ENCODE results near the gene IFT81.
"Not testable (repeated sequence)": the region's sequence is repeated elsewhere in the genome, so short reads cannot be mapped to it uniquely, and the experiment has no call there.

Gene IFT81

DNA sequence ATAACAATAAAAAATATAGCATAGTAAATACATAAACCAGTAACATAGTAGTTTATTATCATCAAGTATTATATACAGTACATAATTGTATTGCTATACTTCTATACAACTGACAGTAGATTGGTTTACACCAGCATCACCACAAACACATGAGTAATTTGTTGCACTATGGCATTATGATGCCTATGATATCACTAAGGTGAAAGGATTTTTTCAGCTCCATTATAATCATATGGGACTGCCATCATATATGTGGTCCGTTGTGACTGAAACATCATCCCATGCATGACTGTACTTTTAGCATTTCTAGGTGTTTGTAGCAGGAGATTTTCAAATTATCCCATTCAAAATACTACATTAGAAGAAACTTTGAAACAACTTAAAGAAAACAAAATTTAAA, 77.8 kb downstream of the IFT81 start:
- no peak for DNase-seq (ENCODE audit: low spot score)

DNA sequence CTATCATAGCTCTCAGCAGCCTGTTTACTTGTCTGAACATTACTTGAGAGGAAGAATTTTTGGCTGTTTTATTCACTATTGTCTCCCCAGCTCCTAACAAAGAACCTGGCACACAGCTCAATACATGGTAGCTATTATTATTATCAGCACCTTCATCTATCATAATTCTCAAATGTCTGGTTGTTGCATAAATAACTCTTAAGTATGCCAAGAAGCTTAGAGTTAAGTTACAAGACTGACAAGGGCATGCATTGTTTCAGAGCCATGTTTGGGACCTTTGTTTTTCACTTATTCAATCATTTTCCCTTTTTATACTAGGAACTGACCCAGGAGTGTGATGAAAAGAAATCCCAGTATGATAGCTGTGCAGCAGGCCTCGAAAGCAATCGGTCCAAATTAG, 79.4 kb downstream of the IFT81 start:
- peak; percentile 50 for DNase-seq (ENCODE audit: low spot score)

DNA sequence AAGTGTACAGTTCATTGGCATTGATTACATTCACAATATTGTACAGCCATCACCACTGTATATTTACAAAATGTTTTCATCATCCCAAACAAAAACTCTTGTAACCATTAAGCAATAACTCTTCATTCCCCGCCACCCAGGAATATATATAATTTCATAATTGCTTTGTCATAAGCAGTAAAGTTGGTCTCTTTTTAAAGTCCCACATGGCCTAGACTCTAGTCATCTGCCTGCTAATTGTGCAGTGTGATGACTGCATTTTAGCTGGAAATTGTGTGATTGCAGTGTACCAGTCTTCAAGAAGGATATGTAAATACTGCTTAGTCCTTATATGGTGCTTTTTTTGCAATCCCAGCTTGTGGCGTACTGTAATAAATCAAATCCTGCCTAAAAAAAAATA, 81.8 kb downstream of the IFT81 start:
- no peak for DNase-seq (ENCODE audit: low spot score)

DNA sequence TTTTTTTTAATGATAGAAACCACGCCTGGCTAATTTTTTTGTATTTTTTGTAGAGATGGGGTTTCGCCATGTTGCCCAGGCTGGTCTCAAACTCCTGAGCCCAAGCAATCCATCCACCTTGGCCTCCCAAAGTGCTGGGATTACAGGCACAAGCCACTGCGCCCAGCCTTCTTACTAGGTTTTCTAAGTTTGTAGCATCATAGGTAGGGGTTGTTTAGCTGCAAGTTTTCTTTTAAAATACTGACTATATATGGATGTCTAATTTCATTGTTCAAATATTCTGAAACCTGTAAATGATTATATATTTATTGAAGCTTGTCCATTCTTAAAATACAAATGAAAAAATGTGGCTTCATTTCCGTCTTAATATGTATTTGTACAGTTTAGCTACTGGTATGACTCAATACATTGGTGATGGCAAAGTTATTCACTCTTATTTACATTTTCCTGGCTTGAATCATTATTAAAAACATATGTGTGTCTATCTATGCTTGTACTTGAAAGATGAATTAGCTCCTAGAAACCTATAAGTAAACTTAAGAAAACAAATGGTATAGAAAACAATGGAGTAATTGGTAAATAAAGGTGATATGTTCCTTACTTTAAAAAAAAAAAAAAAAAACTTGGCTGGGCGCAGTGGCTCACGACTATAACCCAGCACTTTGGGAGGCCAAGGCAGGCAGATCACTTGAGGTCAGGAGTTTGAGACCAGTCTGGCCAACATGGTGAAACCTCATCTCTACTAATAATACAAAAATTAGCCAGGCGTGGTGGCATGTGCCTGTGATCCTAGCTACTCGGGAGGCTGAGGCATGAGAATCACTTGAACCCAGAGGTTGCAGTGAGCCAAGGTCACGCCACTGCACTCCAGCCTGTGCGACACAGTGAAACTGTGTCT, 87.7 kb downstream of the IFT81 start:
- not testable (repeated sequence) for DNase-seq (ENCODE audit: low spot score)

DNA sequence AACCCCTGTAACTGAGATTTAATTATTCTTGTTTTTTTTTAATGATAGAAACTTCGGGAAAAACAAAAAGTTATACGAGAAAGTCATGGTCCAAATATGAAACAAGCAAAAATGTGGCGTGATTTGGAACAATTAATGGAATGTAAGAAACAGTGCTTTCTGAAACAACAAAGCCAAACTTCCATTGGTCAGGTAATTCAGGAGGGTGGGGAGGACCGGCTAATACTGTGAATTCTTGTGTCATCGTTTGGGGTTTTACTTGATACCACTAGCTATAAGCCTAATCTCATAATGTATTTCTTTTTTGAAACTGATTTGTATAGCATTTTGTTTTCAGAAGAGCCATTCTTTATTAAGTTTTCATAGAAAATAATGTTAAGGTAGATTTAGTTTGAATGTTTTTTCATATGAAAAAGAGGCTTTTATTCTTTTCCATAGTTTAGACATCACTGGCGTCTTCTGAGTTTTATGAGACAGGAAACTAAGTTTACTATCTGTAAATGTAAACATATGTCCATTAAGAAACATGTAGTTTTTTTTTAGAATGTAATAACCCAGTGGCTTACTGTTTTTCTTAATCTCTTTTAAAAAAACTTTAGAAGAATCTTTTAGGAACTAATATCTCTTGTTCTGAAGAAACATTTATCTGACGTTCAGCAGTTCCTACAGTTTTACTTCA, 94.0 kb downstream of the IFT81 start:
- no peak for DNase-seq (ENCODE audit: low spot score)

DNA sequence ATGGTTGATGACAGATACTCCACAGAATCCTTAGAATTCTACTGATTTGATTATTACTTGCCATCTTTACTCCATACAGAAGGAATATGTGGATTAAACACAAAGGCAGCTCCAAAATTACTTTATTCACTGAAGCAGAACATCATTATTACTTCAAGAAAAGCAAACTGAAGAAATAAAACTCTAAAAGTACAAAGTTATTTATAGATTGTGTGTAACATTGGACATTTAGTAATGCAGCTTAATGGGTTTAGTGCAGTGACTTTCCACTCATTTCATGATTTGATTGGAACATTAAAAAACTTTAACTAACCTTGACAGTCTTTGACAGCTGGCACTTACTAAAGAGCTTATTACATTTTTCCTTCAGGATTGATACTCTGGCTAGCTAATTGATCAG, 97.9 kb downstream of the IFT81 start:
- DNase-seq (ENCODE audit: low spot score), result no peak

DNA sequence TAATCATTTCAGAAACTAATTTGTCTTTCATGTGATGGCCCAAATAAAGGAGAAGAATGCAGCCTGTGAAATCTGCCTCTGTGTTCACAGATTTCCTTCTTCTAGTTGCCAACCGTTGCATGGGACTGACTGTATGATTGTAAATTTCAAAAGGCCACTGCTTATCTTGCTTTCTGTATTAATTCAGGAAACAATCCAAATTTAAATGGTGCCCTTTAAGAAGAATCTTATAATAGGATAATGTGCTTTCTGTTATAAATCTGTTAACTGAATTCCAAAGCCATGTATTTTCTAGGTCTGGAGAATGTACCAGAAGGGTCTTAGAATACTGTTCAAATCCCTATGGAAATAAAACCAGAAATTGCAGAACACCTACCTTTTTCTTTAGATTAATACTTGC, 98.3 kb downstream of the IFT81 start:
- no peak for DNase-seq (ENCODE audit: low spot score)

DNA sequence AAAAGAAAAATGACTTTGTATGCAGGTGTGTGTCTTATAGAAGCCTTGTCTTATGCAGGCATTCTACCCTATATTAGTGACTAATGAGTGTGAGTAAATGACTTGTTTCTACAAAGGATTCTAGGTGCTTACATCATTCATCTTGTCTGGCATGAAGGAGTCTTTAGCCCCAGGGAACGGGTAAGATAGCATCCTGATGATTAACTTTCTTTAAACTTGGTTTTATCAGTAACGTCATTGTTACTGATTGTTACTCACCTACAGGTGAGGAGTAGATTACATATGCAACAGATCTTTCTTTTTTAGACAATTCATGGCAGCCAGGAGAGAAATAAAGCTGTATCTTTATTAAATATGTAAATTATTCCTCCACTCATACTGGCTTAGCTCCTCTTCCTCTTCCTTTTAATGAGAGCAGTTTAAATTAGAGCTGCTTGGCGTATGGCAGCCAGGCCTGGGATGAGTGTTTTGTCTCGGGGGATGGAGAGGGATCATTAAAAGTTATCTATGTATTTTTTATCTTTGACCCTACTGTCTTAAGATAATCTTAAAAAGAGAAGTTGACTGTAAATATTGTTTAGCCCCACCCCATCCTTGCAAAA, 99.7 kb downstream of the IFT81 start:
- peak; percentile 36 for DNase-seq (ENCODE audit: low spot score)

DNA sequence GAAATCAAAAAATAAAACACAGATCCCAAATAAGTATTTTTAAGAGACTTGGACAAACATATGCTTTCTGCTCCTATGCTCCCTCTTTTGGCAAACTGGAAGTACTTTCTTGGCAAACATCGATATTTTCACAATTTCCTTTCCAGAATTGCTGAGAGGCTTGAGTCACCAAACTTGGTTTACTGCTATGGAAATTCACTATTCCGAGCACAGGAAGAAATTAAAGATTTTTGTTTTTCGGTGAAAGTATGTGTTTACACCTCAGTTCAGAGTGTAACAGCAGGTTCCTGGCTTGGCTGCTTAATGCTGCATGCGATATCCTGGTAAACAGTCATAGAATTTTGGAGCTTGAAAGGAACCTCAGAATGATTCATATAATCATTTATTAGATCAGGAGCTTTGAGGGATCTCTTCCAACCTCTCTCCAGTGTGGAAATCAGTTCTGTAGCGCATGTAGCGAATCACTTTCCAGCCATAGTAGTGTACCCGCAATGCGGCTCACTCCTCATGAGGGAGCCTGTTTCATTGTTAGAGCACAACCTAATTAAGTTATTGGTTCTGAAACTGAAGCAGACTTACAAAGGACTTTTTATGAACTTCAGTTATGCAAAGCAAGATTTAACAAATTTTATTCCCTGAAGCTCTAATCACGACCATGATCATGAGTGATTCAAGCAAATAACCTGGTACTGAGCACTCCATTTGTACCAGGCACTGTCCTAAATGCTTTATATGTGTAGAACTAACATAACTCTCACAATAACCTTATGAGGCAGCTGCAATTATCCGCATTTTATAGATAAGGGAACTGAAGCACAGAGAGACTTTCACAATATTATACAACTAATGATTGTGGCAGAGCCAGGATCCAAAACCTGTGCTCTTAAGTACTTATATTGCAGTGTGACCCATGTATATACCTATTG, 100.5 kb downstream of the IFT81 start:
- peak; percentile 59 for DNase-seq (ENCODE audit: low spot score)

DNA sequence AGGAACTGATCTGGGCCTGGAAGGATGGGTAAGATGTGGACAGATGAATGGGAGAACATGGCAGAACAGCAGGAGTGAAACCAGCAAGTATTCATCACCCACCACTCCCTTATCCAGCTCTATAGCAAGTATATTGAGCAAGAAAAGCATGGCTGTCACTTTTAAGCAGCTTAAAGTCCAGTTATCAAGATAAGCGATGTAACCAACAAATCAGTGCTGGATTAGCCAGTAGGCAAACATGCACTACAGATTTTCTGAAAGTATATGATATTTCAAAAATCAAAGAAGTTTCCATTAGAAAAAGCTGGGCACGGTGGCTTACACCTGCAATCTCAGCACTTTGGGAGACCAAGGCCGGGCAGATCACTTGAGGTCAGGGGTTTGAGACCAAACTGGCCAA, 103.0 kb downstream of the IFT81 start:
- no peak for DNase-seq (ENCODE audit: low spot score)

DNA sequence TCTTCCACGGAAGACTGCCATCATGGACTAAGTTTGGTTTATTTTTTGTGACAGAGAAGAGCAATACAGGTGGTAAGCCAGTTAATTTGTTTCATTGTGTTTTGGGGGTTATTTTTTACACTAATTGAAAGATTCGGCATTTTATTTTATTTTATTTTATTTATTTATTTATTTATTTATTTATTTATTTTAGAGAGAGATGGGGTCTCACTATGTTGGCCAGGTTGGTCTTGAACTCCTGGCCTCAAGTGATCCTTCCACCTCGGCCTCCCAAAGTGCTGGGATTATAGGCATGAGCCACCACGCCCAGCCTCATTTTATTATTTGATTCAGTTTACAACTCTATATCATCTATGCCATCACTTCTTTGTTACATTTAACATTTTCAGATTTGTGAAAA, 104.2 kb downstream of the IFT81 start:
- not testable (repeated sequence) for DNase-seq (ENCODE audit: low spot score)

DNA sequence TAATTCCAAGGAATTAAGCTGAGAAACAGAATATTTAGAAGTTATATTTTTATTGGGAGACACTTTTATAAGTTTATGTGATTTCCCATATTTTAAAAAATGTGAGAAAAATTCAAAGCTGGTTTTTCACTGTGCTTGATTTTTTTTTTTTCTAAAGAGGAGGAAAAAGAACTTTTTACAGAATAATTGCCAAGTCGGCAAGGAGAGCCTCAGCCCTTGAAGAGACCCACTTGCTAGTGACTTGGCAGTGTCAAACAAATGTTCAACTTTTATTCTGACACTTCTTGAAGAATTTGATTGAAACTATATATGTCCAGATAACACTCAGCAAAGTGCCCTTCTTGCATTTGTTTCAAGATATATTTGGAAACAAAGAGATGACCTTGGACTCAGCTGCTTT, 104.6 kb downstream of the IFT81 start:
- DNase-seq (ENCODE audit: low spot score), result no peak

DNA sequence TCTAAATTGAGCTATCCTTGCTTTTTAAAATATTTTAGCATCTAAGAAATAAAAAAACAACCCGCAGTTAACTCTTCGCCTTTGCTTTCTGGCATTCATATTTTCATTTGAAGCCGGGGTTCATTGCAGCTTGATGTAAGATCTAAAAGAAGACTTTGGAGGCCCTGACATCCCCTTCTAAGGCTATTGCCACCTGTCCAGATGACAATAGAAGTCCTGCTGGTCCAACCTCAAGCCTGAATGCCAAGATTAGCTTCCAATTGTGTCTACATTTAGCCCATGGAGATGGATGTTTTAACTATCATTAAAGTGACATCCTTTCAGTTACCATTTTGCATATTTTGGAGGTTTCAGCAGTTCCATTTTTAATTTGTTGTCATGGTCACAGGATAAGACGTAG, 105.3 kb downstream of the IFT81 start:
- DNase-seq (ENCODE audit: low spot score), result no peak

DNA sequence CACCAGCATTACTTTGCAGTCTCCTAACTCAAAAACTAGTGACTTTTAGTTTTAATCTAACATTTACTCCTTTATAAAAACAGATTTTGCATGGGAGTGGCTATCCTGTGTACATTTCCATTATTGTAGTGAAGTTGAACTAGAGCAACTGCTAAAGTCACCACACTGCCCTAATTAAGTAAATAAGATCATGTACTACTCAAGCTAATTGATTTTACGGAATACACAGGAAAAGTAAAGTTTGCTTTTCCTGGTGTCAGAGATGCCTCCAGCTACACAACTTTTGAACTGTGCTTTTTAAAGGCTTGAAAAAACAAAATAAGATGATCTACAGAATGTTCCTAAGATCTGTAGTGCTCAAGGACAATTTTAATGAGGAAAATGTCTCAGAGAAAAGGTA, 106.5 kb downstream of the IFT81 start:
- no peak for DNase-seq (ENCODE audit: low spot score)

DNA sequence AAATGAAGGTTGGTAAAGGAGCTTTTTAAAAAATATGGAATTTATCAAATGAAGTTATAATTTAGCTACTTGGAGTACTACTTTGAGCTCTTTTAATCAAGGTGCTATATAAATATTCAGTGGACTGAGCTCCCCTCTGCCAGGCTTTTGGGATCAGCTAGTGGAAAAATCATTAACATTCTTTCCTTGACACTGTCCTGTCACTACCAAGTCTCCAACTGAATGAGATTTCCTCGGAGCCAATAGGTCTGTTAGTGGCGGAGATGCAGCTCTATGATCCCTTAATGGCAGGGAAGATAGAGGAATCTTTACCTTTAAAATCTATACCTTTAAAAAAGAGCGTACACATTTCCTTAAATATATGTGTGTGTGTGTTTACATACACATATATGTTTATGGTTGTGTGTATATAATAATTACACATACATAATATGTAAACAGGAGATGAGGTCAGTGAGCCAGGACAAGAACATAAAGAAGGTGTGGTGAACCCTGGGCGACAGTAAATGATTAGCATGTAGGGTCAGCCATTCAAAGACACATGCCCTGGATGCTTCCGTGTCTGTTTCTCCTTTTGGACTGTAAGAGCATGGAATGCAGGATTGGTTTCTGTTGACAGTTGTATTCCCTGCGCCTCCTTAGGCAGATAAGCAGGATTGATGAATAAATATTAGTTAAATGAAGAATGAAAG, 109.2 kb downstream of the IFT81 start:
- DNase-seq (ENCODE audit: low spot score), result no peak

DNA sequence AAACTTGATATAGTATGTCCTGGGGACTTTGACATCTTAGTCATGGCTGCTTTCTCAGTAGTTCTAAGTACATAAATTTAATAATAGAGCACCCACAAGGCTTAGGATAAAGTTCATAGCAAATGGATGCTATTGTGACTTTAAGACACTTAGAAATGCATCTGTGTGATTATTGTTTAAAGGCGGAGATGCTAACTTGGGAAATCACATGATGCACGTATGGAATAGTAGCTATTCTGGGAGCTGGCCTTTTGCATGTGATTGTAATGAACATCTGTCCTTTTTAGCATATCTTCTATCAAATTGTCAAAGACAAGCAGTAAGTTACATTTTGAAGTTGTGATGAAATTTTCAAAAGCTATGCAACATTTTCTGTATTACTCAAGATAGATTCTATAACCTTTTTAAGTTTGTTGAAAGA, 110.2 kb downstream of the IFT81 start:
- peak; percentile 16 for DNase-seq (ENCODE audit: low spot score)

DNA sequence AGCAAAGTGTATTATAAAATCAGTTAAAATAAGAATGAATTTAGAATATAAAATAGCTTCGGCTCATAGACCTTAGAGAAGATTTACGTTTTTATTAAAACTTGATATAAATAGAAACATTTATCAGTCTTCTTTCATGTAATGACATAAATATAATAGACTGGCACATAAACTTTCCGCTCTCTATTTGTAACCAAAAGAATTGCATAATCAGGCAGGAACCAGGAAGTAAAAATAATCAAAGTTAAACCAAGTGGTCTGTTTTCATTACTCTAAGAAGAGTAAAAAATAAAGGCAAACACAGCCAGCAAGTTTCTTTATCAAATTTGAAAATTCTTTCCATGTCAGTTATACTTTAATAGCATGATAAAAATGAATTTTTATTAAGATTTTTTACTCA, 110.6 kb downstream of the IFT81 start:
- DNase-seq (ENCODE audit: low spot score), result no peak

DNA sequence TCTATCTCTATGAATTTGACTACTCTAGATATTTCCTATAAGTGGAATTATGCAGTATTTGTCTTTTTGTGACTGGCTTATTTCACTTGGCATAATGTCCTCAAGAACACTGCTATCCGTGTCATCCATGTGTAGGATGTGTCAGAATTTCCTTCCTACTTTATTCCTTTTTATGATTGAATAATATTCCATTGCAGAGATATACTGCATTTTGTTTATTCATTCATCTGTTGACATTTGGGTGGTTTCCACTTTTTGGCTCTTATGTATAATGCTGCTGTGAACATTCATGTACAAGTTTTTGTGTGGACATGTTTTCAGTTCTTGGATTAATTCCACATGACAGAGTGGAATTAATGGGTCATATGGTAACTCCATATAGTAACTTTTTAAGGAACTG, 111.2 kb downstream of the IFT81 start:
- DNase-seq (ENCODE audit: low spot score), result no peak

DNA sequence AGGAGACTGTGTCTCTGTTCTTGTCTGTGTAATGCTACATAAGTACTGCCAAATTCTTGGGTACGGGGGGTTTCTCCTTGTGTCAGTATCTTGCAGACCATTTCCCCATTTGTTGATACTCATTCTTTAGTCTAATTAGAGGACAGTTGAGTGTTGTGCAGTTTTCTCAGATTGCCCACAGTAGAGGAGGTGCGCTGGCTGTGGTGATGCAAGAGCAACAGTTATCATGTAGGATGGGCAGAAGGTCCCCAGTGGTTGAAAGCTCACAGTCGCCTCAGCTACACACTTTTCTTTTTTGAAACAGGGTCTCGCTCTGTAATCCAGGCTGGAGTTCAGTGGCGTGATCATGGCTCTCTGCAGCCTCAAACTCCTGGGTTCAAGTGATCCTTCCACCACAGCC, 119.1 kb downstream of the IFT81 start:
- DNase-seq (ENCODE audit: low spot score), result no peak

DNA sequence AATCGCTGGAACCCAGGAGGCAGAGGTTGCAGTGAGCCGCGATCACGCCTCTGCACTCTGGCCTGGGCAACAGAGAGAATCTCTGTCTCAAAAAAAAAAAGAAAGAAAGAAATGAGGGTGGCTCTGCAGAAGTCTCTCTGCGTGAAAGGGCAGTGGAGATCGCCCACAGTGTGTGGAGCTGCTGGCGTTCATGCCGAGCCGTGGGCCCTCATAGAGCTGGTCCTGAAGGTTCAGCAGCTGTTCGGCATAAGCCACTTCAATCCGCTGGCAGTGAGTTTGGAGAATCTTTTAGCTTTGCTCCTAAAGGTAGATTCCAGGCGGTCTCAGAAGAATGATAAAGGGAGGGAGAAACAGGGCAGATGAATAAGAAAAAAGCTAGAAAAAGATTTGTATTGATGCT, 120.2 kb downstream of the IFT81 start:
- DNase-seq (ENCODE audit: low spot score), result no peak

DNA sequence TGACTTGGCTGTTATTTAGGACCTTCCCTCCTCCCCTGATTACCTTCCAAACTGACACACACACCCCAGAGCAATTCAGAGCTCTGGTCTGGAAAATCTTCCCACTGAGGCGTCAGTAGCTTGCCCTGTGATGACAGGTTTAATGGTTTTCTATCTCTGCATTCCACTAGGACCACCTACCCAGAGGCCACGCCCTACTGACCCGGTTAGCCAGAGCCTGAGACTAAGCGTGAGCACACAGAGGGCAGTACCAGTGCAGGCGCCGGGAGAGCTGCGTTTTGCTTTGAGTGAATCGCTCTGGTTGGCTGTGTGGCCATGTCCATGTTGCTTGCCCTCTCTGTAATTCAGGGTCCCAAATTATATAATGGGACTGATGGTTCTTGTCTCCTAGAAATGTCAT, 120.7 kb downstream of the IFT81 start:
- no peak for DNase-seq (ENCODE audit: low spot score)

Data from COLO829 (cell line).